ENCODE measurements around the gene CCDC92B.
"Not testable (repeated sequence)": the region's sequence is repeated elsewhere in the genome, so short reads cannot be mapped to it uniquely, and the experiment has no call there.

The CCDC92B gene

DNA sequence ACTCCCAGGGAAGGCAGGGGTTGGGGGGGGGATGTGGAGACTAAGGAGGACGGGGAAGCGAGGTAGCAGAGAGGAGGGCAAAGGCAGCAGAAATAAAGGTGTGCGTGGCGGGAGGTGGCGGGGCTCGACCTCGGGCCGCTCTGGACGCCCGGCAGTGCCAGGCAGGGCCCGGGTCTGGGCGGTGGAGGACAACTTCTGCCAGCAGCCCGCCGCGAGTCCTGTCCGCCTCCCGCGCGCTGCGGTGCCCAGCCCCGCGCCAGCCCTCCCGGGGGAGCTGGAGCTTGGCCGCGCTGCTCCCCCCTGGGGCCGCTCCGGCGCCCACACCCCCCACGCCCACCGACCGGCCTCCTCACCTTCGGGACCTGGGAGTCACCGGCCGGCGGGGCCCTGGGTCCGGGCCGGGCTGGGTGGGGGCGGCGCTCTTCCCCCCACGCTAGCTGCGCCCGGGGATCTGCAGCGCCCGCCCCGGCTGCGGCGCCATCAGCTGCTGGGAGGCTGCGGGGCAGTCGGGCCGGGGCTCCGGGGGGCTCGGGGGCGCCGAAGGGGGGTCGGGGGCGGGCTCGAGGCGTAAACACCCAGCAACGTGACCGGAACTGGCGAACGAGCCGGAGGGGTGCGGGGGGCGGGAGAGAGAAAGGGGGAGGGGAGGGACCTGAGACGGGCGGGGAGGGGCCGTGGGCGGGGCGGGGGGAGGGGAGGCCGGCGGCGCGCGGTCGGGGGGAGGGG, at the start of gene CCDC92B:
Gene CCDC92B, minus strand, starts transcription at position 595 of the 726 bp plus-strand sequence. CDS start 14,507 bp downstream, outside the sequence.
- DNase-seq: no peak

DNA sequence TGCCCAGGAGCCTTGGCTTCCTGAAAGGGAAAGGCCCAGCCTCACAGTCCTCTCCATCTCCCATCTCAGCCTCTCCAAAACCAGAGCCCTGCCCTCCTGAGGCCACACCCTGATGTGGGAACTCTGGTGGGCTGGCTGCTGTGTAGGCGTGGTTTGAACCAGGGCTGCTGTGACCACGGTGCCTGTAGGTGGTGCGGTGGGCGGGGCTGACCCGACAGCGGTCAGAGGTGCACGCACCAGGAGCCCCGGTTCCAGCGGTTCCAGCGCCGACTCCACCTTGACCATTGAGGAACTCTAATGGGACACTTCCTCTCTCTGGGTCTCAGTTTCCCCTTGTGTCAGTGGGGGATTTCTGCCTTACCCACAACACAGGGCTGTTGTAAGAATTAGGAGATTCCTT, 49.2 kb upstream of the CCDC92B start:
- DNase-seq: peak; percentile 31

DNA sequence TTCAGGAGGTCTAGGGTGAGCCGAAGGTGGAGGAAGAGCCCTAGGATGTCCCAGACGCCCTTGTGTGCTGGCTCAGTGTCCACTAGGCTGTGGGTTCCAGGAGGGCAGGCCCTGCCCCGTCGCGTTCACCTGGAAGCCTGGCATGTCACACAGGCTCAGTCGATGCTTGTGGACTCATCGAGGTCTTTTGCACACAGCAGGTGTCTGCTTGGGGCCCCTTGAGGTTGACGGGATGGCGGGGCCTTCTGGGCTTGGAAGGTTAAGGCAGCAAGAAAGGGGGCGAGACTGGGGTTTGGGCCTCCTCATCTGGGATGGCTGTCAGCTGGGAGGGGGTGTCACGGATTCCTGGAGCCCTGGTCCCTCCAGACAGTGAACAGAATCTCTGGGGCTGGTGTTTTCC, 48.7 kb upstream of the CCDC92B start:
- no peak for DNase-seq

DNA sequence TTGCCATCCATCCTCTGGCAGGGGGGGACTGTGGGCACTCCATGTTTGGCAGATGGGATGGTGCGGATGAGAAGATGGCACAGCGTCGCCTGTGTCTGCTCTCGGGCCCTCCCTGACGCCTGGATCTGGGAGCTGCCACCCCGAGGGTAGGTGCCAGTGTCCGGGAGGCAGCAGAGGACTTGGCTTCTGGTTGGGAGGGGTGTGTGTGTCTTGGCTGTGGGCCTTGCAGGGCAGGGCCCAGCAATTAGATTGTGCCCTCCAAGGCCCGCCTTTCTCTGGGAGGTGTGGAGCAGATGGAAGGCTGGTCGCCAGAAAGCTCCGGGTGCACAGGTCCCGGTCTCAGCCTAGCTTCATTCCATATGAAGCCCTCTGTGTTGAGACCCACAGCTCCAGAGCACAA, 48.2 kb upstream of the CCDC92B start:
- no peak for DNase-seq

DNA sequence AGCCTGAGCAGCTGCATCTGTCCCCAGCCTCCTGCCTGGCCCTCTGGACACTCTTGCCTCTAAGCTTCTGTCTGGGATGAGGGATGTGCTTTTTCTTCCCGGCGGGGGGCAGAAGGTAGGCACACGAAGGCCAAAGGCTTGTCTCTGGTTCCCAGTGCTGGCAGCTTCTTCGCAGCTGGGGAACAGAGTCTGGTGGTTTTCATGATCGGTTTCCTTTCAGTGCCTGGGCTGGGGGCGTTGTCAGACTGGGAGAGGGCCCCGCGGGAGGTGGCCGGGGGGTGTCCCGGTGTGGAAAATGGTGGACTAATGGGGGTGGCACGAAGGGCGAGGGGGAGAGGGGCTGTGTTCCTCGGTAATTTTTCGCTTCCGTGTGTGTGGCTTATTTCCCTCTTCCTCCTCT, 47.8 kb upstream of the CCDC92B start:
- DNase-seq: no peak

DNA sequence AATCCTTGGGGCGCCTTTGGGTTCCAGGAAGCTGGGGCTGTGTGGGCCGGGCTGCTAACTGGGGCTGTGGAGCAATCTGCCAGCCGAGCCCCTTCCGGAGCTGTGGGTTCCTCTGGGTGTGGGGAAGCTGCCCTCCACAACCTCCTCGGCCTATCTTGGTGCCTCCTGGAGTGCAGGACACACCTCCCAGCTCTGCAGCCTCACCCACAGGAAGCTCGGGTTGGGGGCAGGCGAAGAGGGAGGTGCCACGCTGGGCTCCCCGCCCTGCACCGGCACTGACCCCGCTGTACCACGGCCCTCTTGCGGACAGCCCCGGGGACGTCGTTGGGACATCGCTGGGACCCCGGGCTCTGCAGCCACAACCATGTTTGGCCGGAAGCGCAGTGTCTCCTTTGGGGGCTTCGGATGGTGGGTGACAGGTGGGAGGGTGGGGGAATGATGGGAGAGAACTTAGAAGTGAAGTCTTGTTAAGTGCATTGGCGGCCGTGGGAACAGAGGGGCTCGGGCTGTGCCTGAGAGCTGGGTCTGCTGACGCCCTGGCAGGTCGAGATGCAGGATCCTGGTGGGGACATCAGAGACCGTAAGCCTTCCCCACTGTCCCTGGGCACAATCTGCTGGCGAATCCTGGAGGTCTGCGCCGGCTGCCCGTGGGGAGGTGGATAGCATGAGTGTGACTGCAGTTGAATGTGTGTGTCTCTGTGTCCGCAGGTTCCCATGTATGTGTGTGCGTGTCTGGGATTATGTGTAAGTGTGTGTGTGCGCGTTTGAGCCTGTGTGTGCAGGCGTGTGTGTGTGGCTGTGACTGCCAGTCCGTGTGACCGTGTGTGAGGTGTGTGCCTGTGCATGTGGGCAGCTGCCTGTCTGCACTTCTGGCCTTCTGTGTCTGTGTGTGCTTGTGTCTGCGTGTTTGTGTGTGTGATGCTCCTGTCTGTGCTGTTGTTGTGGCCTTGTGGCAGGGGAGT, 47.0 kb upstream of the CCDC92B start, which contains the start of gene RAP1GAP2:
Gene RAP1GAP2, plus strand, starts transcription at position 275 of the 962 bp plus-strand sequence. Its CDS starts 90 bp downstream, at position 365.
- DNase-seq: peak; percentile 87

DNA sequence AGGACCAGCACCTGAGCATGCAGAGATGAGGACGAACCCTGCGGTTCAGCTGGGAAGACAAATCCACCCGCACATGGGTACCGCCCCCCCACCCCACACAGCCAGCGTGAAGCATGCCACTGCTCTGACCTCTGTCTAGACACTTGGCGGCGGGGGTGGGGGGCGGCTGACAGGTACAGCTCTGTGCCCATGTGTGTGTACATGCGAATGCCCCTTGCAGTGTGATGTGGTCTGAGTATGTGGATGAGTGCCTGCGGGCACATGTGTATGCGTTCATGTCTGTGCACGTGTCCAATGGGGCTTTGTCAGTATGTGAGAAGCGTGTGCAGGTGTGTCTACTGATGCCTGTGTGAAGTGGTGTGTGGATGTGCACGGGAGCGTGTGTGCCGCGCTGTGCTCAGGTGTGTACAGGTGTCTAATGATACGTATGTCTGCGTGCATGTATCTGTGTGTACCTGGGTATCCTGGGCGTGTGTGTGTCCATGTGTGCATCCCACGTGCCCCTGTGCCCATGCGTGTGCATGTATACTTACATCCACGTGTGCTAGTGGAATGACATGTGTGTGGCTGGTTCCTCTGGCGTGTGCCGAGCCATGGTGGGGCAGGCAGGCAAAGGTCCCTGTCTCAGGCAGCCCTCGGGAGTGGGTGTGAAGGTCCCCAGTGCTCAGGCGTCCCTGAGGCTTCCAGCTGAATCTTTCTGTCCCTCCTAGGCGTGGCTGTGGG, 46.1 kb upstream of the CCDC92B start:
- DNase-seq: no peak

DNA sequence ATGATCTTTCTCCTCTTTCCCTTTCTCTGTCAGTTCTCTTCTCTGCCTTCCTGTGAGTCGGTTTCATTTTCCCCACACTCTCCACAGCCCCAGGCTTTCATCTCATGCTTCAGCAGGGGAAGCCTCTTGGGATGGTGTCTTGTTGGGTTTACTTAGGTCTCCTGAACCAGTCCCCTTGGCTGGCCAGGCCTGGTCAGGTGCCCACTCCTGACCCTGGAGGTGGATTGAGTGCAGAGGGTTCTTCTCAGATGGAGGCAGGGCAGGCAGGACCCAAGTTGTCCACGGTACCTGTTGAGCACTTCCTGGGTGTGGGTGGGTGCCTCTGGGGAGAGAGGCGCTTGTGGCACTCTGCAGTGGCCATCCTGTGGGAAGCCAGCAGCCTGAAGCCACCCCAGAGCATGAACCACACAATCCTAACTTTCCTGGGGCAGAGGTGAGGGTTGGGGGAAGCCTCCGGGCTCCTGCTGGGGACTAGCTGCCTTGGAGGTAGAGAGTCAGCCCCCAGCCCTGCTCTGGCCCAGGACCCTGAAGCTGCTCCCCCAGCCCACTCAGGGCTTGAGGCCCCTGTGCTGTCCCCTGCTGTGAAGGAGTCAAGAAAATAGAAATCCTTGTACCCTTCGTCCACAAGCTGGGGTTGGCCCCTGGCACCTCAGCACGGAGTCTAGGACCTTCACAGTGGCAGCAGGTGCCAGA, 44.8 kb upstream of the CCDC92B start:
- DNase-seq: peak; percentile 29

DNA sequence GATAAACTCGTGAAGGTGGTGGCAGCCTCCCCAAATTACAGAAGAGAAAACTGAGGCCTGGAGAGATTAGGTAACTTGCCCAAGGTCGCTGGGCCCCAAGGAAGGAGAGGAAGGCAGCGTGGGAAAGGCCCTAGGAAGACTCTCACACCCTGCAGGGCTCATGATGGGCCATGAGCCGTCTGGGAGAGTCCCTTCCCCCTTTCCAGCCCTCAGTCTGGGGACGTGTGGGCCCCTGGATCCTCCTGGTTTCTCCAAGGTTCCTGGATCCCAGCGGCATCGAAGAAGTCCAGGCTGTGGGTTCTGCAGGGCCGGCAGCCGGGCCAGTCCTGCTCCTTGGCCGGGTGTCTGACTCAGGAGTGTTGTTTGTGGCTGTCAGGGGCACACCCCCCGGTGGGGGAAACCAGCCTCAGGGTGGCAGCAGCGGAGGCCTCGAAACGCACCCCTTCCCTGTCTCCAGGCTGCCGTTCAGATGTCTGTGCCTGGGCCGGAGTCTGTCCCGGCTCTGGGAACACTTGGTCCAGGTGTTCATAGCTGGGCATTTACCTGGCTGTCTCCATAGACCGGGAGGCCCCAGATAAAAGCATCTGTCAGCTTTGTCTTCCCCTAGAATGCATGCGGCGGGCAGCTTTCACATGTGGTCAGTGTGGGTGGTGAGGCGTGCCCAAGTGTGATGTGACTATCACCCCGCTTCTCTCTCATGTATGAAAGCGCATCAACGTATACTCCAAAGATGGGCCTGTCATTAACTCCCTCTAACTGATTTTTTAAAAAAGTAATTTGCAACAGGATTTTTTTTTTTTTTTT, 43.1 kb upstream of the CCDC92B start:
- DNase-seq: peak; percentile 77

DNA sequence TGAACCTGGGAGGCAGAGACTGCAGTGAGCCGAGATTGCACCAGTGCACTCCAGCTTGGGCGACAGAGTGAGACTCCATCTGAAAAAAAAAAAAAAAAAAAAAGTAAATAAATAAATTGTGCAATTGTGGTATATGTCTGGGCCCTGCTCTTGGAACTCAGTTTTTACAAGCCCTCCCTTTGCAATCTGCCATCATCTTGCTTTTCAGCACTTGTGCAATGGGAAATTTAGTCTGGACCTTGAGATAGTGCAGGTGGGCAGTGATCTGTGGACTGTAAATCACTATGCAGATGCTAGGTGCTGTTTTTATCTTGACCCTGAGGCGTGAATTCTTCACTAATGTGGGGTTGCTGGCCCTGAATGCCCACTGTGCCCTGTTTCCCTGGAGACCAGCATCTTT, 40.2 kb upstream of the CCDC92B start:
- DNase-seq: no peak

DNA sequence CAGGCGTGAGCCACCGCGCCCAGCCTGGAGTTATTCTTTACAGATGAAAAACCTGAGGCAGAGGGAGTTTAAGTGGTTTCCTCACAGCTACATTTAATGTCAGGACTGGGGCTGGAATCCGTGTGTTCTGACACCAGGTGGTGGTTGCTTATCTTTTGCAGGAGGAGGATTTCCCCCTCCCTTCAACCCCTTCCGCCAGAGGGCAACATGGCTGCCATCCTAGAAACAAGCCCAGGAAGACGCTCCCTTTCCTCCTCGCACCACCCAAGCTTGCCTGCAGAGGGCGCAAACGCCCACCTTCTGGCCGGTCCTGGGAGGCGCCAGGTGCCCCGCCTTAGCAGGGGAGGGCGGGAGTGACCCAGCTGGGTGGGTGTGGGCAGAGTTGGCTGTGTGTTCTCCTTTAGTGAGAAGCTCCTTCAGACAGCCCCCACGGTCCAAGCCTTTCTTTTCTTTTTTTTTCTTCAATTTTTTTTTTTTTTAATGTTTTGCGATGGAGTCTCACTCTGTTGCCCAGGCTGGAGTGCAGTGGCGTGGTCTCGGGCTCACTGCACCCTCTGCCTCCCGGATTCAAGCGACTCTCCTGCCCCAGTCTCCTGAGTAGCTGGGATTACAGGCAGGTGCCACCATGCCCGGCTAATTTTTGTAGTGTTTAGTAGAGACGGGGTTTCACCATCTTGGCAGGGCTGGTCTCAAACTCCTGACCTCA, 36.9 kb upstream of the CCDC92B start:
- DNase-seq: peak; percentile 95

DNA sequence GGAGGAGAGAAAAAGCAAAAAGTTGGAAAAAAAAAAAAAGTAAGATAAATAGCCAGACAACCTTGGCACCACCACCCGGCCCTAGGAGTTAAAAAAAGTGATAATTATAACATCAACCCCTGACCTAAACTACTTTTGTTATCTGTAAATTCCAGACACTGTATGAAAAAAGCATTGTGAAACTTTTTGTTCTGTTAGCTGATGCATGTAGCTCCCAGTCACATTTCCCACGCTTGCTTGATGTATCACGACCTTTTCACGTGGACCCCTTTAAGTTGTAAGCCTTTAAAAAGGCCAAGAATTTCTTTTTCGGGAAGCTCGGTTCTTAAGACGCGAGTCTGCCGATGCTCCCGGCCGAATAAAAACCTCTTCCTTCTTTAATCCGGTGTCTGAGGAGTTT, 35.9 kb upstream of the CCDC92B start:
- not testable (repeated sequence) for DNase-seq

DNA sequence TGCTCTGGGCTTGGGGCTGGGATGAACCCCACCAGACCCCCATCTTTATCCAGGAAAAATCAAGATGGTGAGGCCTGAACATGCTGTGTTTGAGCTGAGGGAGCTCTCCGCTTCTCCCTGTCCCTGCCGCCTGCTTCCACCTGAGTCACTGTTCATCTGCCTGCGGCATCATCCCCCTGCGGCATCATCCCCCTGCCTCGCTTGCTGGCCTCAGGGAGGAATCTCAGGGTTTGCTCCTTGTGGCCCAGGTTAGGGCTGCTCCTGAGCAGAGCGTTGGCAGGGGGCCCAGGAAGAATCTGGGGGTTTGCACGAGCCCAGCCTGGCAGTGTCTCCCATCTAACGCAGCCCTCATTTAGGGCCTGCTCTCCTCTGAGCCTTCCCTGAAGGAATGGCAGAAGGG, 35.4 kb upstream of the CCDC92B start:
- no peak for DNase-seq

DNA sequence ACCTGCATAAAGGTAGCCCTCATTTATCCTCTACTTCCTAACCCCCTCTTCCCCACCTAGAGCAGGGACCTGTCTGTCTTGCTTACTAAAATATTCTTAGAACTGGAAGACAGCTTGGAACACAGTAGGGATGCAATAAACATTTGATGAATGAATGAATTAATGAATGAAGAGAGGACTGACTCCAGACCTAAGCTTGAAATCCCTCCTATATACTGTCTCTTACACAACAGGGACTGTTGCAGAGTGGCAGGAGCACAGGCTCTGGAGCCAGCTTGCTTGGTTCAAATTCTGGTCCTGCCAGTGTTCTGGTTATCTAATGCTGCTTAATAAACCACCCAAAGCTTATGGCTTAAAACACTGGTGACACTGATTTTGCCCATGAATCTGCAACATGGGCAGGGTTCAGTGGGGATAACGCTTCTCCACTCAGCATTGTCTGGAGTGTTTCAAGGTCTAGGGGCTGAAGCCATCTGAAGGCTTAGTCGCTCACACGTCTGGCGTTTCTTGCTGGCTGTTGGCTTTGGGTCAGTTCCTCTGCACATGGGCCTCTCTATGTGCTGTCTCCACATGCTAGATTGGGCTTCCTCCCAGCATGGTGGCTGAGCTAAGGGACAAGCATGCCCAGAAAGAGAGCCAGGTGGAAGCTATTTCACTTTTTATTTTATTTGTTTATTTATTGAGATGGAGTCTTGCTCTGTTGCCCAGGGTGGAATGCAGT, 34.0 kb upstream of the CCDC92B start:
- DNase-seq: no peak

DNA sequence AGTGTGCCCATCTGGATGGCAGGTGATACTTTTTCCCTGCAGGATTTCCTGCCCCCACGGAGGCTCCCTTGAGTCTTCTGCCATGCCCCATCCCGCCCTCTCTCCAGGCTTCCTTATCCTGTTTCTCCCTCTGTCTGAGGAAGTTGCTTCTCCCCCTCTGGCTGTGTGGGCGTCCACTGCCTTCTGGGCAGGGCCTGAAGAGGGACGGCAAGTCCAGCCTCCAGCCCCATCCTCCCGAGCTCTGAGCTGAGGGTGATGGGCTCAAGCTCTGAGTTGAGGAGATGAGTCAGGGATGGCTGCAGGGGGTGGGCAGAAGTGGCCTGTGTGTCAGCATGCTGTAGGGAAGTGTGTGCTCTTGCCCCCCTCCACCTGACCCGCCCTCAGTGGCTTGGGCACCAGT, 32.6 kb upstream of the CCDC92B start:
- DNase-seq: no peak

DNA sequence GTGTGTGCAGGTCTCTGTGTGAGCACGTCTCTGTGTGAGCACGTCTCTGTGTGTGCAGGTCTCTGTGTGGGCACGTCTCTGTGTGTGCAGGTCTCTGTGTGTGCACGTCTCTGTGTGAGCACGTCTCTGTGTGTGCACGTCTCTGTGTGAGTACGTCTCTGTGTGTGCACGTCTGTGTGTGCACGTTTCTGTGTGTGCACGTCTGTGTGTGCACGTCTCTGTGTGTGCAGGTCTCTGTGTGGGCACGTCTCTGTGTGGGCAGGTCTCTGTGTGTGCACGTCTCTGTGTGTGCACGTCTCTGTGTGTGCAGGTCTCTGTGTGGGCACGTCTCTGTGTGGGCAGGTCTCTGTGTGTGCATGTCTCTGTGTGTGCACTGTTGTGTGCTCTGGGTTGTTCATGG, 32.1 kb upstream of the CCDC92B start:
- not testable (repeated sequence) for DNase-seq

DNA sequence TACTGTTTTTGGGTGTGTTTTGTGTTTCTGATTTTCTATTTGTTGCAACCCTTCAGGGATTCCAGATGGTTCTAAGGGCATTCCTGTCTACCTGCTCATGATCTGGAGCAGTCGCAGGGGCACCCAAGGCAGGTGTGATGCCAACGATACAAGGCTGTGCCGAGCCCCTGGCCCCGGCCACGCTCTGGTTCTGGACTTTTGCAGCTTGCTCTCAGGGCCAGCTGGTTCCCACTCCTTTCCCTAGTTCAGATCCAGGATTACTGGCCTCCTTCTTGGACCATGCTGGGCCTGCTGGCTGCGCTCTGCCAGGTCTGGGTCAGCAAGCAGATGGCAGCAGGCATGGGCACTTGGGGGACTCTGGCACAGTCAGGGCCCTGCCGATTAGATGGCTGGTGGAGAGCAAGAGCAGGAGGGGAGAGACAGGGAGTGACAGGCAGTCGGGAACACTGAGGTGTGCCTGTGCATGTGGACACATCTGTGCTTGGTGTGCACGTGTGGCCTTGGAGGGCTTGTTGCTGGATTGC, 31.5 kb upstream of the CCDC92B start:
- DNase-seq: no peak

DNA sequence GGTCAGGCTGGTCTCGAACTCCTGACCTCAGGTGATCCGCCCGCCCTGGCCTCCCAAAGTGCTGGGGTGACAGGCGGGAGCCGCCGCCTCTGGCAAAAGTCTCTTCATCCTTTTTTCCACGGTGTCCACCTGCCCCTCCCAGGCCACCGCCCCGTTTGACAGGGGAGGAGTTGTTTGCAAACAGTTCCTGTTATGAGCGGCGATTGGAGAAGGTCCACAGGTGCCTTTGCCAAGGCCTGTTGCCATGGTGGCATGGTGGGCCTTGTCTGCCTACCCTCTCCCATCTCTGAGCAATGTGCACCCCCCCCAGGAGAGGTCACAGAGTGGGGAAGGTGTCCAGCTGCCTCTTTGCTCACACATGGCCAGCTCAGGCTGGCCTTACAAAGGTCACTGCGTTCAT, 30.8 kb upstream of the CCDC92B start:
- no peak for DNase-seq

DNA sequence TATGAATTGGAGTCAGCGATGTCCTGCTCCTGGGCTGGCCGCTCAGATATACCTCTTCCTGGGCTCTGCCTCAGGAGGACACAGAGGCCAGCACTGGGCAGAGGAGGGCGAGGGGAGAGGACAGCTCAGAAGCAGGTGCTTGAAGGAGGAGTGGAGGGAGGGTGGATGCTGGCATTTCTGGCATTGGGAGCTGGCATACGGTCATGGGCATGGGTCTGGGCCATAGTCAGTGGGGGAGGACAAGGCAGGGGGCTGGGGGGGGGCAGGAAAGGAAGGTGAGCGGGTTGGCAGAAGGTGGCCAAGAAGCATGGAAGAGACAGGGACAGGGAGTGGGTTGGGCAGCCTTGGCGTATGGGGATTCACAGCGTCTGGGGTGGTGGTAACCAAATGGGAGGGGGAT, 30.1 kb upstream of the CCDC92B start:
- no peak for DNase-seq

DNA sequence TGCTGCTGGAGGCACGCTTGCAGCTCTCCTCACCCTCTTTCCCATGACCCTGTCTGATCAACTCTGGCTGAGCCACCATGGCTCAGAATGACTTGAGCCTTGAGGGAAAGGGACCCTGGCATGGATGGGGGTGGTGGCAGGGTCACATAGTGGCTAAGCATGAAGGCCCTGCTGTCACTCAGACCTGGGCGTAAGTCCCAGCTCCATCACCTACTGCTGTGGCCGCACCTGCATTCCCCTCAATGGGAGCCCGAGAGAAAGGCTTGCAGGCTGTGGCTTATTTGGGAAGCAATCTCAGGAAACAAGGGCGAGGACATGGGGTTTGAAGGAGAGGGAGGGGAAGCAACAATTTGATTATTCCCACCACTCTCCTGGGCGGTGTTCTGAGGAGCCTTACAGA, 29.0 kb upstream of the CCDC92B start:
- DNase-seq: no peak

All from CD4-positive, alpha-beta T cell treated with Interleukin-17A for 1 hour (primary cell).